ENCODE data around the gene SLC35F6. TPM values are rescaled to one million over a fixed set of nuclear protein-coding genes. Genes with fewer than 3 reads are reported as not detected.
A peak's percentile ranks its signal among the peaks of the same experiment; 100 is the strongest.

Gene SLC35F6
- total and polyA plus RNA-seq, 2 donors (not counting 1 experiment from before 2014, with no cell fraction given) = 35.2 to 61.4 TPM

GRCh38 chr2:26801796-26802195, 37.7 kb downstream of the SLC35F6 start:
- TF ChIP-seq CTCF (conservative IDR thresholded peaks at IDR 0.05 in 1 of 2, IDR thresholded peaks at IDR 0.05 in 1 of 2; ENCODE audit: low read depth in 1 of 2, low read length in 2 of 2) = no peak
- TF ChIP-seq EZH2 (IDR thresholded peaks at IDR 0.05; ENCODE audit: low read length, missing control alignments) = no peak
- Histone ChIP-seq H3K27ac (ENCODE audit: insufficient read depth, low read length) (no peak overlapping the region), H3K4me3 (replicated peaks in 1 of 4; ENCODE audit: control extremely low read depth in 1 of 4, insufficient read depth in 1 of 4, low read depth in 3 of 4, low read length in 4 of 4) (no peak overlapping the region), H3K36me3 (ENCODE audit: control insufficient read depth, insufficient read depth, low read length) (peaks cover 2% of the 10 kb centered on the region), H3K4me2 (ENCODE audit: extremely low read depth, insufficient read depth, low read length) (no peak overlapping the region), H3K79me2 (ENCODE audit: control insufficient read depth, insufficient read depth, low read length) (no peaks in the 10 kb centered on the region), H2AFZ (ENCODE audit: low read length) (no peak overlapping the region), H3K9ac (ENCODE audit: insufficient read depth, low read length) (no peak overlapping the region), H3K4me1 (ENCODE audit: control insufficient read depth, extremely low read depth, insufficient read depth, low read length) (no peaks in the 10 kb centered on the region), H4K20me1 (ENCODE audit: control insufficient read depth, extremely low read depth, insufficient read depth, low read length) (no peaks in the 10 kb centered on the region), H3K9me3 (ENCODE audit: control insufficient read depth, insufficient read depth, low read depth, low read length) (no peaks in the 10 kb centered on the region), H3K27me3 (ENCODE audit: control insufficient read depth, insufficient read depth, low read length) (no peaks in the 10 kb centered on the region)
- no peak for DNase-seq (ENCODE audit: low read depth in 2 of 2)

GRCh38 chr2:26805241-26805676, 41.2 kb downstream of the SLC35F6 start:
- TF ChIP-seq CTCF (conservative IDR thresholded peaks at IDR 0.05 in 1 of 2, IDR thresholded peaks at IDR 0.05 in 1 of 2; ENCODE audit: low read depth in 1 of 2, low read length in 2 of 2) = no peak
- no peak for TF ChIP-seq EZH2 (IDR thresholded peaks at IDR 0.05; ENCODE audit: low read length, missing control alignments)
- H3K27ac ChIP-seq (ENCODE audit: insufficient read depth, low read length) = no peak overlapping the region

GRCh38 chr2:26807788-26808460, 43.8 kb downstream of the SLC35F6 start:
- no peak for TF ChIP-seq EZH2 (IDR thresholded peaks at IDR 0.05; ENCODE audit: low read length, missing control alignments)
- no peak for TF ChIP-seq CTCF (conservative IDR thresholded peaks at IDR 0.05 in 1 of 2, IDR thresholded peaks at IDR 0.05 in 1 of 2; ENCODE audit: low read depth in 1 of 2, low read length in 2 of 2)
- no peak overlapping the region for H3K27ac ChIP-seq (ENCODE audit: insufficient read depth, low read length)
- DNase-seq (ENCODE audit: low read depth in 2 of 2) = peak; percentile 11 to 20

More at GRCh38 chr2:26805241-26805676, 41.2 kb downstream of the SLC35F6 start:
- Histone ChIP-seq H3K4me2 (ENCODE audit: extremely low read depth, insufficient read depth, low read length) (no peak overlapping the region), H3K9me3 (ENCODE audit: control insufficient read depth, insufficient read depth, low read depth, low read length) (no peaks in the 10 kb centered on the region), H3K4me1 (ENCODE audit: control insufficient read depth, extremely low read depth, insufficient read depth, low read length) (no peaks in the 10 kb centered on the region), H4K20me1 (ENCODE audit: control insufficient read depth, extremely low read depth, insufficient read depth, low read length) (no peaks in the 10 kb centered on the region), H3K79me2 (ENCODE audit: control insufficient read depth, insufficient read depth, low read length) (no peaks in the 10 kb centered on the region), H3K36me3 (ENCODE audit: control insufficient read depth, insufficient read depth, low read length) (no peaks in the 10 kb centered on the region), H3K27me3 (ENCODE audit: control insufficient read depth, insufficient read depth, low read length) (no peaks in the 10 kb centered on the region), H2AFZ (ENCODE audit: low read length) (no peak overlapping the region), H3K9ac (ENCODE audit: insufficient read depth, low read length) (no peak overlapping the region), H3K4me3 (replicated peaks in 1 of 4; ENCODE audit: control extremely low read depth in 1 of 4, insufficient read depth in 1 of 4, low read depth in 3 of 4, low read length in 4 of 4) (no peak overlapping the region)
- peak; percentile 57 to 81 for DNase-seq (ENCODE audit: low read depth in 2 of 2)

More at GRCh38 chr2:26807788-26808460, 43.8 kb downstream of the SLC35F6 start:
- Histone ChIP-seq H3K4me1 (ENCODE audit: control insufficient read depth, extremely low read depth, insufficient read depth, low read length) (no peaks in the 10 kb centered on the region), H3K27me3 (ENCODE audit: control insufficient read depth, insufficient read depth, low read length) (peaks cover 3% of the 10 kb centered on the region), H3K4me2 (ENCODE audit: extremely low read depth, insufficient read depth, low read length) (no peak overlapping the region), H3K4me3 (replicated peaks in 1 of 4; ENCODE audit: control extremely low read depth in 1 of 4, insufficient read depth in 1 of 4, low read depth in 3 of 4, low read length in 4 of 4) (no peak overlapping the region), H2AFZ (ENCODE audit: low read length) (no peak overlapping the region), H4K20me1 (ENCODE audit: control insufficient read depth, extremely low read depth, insufficient read depth, low read length) (no peaks in the 10 kb centered on the region), H3K36me3 (ENCODE audit: control insufficient read depth, insufficient read depth, low read length) (no peaks in the 10 kb centered on the region), H3K9me3 (ENCODE audit: control insufficient read depth, insufficient read depth, low read depth, low read length) (no peaks in the 10 kb centered on the region), H3K9ac (ENCODE audit: insufficient read depth, low read length) (no peak overlapping the region), H3K79me2 (ENCODE audit: control insufficient read depth, insufficient read depth, low read length) (no peaks in the 10 kb centered on the region)

Measured in fibroblast of lung (primary cell).